Measurements from ENCODE around the gene TRPC6. TPM values are rescaled to one million over a fixed set of nuclear protein-coding genes. Genes with fewer than 3 reads are reported as not detected.

The TRPC6 gene
- under 0.01 TPM in 1 of 2 replicates, not detected in the other for total RNA-seq

DNA sequence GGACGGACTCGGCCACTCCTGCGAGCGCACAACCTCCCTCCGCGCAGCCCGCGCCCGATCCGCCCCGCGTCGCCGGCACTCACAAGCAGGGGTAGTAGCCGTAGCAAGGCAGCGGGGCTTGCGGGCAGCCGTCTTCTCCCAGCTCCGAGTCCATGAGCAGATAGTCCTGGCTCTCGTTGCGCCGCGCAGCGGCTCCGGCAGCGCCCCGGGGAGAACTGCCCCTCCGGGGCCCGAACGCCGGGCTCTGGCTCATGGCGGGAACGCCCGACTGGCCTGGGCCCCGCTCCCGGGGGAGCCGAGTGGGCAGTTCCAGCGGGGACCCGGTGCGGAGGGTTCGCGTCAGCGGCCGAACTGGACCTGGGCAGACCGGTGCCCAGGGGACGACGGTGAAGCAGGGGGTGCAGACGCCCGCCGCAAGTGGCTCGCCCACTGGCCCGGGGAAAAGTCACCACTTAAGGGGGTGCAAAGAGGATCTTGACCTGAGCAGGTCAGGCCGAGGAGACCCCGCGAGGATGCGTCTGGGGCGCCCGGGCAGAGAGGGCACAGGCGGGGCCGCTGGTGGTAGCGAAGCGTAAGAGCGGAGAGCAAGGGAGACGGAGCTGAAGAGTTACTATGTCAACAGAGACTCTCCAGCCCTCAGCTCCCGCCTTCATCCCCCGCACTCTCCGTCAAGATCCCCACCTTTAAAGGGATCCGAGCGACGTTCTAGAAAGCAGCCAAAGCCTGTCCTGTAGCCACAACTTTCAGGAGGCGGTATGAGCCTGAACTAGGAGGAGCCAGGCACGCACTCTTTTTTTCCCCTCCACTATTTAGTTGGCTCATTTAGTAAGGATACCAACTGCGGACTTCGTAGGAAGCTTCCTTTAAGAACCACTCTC lies at the start of gene TRPC6:
TRPC6 (minus strand) TSS at position 757 of the 878 bp plus-strand sequence; CDS start at position 253, 504 bp downstream.

All from epithelial cell of umbilical artery (primary cell).